NCI-H2029 (cell line): ENCODE results near the gene RPL10.

Experiments
- DNase-seq: peaks from one replicate; lab custom pipeline; 2025; lab: John Stamatoyannopoulos, UW

Gene RPL10

DNA sequence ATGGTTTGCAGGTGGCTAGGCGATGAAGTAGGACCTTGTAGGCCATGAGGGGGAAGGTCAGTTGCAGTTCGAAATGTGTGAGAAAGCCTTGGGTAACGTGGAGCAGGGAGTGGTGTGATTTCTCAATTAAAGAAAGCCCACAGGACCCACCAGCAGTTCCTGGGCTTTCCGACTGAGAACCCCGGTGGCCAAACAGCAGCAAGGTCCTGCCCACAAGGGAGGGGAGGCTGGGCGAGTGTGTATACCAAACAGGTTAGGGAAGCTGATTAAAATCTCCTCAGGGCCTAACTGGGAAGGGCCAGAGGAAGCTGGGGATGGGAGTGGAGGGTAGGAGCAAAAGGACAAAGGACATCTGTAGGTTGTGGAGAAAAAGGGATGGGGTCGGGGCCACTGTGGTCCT is 32.7 kb downstream of the RPL10 start:
- DNase-seq = no peak

- DNase-seq = no peak
Measured at GRCh38 chrX:154431341-154431740, 33.2 kb downstream of the RPL10 start.

GRCh38 chrX:154432210-154432609 is 34.0 kb downstream of the RPL10 start:
- no peak for DNase-seq

DNA sequence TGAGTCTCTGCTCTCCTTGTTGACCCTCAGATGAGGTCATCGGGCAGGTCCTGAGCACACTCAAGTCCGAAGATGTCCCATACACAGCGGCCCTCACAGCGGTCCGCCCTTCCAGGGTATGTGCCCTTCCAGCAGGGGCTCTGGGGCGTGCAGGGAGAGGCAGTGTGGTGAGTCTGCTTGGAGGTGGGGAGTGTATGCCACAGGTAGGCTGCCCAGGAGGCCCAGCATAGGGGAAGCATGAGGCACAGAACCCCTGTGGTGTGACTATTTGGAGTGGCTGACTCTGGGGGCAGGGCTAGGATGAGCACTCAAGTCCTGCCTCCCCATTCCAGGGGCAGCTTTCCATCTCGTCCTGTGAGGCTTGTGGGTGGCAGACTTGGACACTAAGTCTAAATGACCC is 35.4 kb downstream of the RPL10 start:
- no peak for DNase-seq

DNA sequence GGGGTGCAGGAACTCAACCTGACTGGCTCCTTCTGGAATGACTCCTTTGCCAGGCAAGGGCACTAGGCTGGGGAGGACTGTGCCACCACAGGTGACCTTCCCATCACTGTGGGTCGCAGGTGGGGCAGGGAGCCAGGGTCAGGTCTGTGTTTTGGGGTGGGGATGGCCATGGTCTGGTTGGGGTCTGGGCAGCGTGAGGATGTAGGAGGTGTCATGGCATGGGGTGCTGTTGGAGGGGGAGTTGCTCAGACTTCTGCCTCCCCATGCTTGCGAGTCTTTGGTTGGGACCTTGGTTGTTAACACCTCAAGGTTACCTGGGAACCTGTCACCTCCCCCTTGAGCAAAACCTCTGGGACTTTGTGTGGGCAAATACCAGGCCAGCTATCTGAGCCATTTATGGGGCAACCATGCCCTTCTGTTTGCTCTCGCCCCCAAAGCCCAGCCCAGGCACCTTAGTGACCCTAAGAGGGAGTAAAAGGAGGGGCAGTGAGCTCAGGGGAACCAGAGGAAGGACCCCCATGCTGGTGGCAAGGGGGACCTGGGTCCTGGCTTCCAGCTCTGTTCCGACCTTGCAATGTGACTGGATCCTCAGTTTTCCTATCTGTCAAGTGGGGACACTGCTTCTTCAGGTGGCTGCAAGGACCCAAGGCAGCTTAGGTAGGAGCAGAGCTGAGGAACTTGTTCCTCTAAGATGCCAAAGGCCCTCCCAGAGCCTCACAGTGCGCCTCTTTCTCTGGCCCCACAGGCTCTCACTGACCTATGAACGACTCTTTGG is 36.4 kb downstream of the RPL10 start:
- no peak for DNase-seq

DNA sequence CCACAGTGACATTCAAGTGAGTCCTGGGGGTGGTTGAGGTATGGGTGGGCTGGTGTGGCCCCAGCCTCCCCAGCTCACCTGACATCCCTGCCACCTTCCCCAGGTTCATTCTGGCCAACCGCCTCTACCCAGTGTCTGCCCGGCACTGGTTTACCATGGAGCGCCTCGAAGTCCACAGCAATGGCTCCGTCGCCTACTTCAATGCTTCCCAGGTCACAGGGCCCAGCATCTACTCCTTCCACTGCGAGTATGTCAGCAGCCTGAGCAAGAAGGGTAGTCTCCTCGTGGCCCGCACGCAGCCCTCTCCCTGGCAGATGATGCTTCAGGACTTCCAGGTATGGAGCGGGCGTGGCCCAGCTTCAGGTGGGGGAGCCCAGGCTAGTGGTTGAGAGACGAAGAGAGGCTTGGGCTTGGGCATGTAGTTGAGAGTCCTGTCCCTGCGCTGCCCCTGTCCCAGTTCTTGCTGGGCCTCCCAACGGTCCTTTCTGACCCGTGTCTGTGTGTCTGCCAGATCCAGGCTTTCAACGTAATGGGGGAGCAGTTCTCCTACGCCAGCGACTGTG is 37.1 kb downstream of the RPL10 start:
- no peak for DNase-seq

DNA sequence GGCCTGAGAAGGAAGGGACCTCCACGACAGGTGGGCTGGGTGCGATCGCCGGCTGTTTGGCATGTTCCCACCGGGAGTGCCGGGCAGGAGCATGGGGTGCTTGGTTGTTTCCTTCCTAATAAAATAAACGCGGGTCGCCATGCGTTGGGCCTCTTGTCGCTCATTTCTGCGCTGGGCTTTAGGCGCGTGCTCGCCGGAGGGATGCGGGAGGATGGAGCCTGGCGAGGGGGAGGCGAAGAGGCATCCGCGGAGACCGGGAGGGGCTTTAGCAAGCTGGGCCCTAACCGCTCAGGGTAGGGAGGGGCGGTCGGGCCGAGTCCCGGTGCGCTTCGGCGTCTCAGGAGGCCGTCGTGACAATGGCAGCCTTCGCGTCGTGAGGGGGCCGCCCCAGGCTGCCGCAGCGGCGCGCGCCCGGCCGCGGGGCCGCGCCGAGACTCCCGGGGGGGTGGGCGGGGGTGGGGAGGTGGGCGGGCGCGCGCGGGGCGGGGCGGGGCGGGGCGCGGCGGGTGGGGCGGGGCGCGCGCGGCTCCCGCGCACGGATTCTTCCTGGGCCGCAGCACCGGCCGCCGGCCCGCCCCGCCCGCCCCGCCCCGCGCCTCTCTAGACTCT is 38.3 kb downstream of the RPL10 start:
- no peak for DNase-seq

GRCh38 chrX:154436983-154437752 is 39.0 kb downstream of the RPL10 start, which contains the start of gene GDI1:
GDI1 (plus strand) TSS chrX:154437154; CDS start chrX:154437255, 101 bp downstream.
- DNase-seq = peak; percentile 43

DNA sequence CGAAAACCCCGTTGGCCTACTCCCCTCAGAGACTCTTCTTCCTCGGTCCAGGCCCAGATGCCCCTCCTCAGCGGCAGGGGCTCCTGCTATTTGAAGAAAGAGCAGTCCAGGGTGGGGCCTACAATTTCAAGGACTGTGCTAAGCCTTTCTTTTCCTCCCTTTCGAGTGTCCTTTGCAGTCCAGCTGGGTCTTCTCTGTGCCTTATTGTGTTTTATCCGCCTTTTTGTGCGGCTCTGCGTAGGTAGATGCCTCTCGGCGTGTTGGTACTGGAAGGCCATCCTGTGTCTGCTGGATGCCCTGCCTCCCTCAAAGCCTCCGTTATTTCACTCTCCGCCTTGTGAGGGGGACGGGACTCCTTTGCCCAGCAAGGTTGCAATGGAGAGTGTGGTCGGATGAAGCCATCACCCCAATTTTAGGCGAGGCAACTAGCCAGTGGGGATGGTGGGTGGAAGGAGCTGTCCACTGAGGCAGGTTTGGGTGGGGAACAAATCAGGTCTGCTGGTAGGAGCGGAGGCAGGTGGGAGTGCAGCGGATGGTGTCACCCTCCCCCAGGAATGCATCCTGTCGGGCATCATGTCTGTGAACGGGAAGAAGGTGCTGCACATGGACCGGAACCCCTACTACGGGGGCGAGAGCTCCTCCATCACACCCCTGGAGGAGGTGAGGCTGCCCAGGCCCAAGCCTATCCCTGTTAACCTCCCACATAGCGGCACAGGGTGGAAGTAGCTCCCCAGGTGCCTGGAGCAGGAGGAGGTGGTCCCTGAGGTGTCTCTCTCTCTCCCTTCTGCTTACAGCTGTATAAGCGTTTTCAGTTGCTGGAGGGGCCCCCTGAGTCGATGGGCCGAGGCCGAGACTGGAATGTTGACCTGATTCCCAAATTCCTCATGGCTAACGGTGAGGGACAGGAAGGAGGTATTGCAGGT is 40.1 kb downstream of the RPL10 start:
- DNase-seq = no peak

- DNase-seq = no peak
Measured at GRCh38 chrX:154439841-154440240, 41.7 kb downstream of the RPL10 start.

DNA sequence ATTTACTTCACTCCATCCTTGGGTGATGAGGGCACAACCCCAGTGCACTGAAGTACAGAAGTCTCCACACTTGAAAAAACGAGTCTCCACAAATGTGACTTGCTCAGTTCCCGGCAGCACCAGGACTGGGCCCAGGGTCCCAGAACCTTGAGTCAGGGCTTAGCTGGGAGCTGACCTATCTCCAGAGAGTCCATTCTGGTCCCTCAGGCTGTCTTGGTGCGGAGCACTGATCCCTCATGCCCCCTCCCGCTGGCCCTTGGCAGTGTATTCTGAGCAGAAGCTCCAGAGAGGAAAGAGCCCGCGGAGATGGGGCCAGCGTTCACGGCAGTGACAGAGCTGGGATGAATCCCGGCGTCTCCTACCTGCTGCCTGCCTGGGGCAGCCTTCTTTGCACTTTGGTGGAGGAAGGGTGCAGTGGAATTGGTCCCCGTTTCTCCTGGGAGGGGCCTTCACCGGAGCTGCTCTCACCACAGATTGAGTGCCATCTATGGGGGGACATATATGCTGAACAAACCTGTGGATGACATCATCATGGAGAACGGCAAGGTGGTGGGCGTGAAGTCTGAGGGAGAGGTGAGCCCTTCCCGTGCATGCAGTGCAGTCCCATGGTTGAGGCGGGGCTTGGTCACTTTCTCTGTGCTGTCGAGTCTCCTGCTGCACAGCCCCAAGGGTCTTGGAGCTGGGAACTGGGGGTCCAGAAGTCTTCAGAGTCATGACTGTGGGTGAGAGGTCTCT is 42.6 kb downstream of the RPL10 start:
- no peak for DNase-seq

DNA sequence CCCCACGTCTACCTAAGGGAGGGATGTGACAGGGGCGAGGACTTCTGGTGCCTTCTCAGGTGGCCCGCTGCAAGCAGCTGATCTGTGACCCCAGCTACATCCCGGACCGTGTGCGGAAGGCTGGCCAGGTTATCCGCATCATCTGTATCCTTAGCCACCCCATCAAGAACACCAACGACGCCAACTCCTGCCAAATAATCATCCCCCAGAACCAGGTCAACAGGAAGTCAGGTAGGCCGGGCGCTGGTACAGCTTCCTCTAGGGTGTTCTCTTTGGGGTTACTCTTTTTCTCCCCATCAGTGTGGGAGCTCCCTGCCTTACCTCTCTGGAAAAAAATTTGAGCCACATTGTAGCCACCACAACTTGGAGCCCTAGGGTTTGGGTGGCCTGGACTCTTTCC is 43.4 kb downstream of the RPL10 start:
- DNase-seq = no peak

GRCh38 chrX:154441984-154442707 is 44.0 kb downstream of the RPL10 start:
- no peak for DNase-seq

- DNase-seq = no peak
Measured at GRCh38 chrX:154443479-154443910, 45.3 kb downstream of the RPL10 start.

GRCh38 chrX:154443992-154444754 is 46.0 kb downstream of the RPL10 start, which contains the start of gene FAM50A:
FAM50A (plus strand) TSS chrX:154444141; CDS start chrX:154444236, 95 bp downstream.
- DNase-seq = peak; percentile 36

DNA sequence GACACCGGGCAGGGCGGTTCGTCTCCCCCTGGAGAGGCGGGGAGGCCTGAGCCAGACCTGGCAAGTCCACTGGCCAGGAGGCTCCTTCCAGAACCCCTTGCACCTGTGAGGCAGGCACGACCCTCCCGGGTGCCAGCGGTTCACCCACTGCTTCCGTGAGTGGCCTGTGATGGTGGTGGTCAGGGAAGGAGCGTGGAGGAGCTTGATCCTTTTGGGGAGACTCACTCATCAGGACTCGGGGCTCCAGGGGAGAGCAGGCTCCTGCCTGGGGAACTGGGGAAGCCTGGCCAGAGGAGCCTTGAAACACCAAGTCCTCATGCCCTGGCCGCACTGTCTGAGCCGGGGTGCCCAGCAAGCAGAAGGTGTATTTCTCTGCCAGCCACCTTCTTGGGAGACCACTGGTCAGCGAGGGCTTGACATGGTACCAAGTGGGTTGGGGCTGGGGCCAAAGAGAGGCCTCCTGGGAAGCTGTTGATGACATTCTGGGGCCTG is 46.6 kb downstream of the RPL10 start:
- DNase-seq = no peak

DNA sequence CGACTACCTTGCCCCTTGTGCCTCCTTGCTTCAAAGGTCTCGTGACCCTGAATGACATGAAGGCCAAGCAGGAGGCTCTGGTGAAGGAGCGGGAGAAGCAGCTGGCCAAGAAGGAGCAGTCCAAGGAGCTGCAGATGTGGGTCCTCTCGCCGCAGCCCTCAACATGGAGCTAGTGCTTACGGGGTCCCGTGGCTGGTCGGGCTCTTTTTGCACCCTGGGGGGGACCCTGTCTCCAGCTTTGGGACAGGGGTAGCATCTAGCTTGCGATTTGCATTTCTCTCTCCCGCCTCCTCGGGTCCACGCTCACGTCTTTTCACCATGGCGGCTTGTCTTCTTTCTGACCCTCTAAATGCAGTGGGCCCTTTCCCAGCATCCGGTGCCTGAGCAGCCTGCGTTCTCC is 47.6 kb downstream of the RPL10 start:
- no peak for DNase-seq

DNA sequence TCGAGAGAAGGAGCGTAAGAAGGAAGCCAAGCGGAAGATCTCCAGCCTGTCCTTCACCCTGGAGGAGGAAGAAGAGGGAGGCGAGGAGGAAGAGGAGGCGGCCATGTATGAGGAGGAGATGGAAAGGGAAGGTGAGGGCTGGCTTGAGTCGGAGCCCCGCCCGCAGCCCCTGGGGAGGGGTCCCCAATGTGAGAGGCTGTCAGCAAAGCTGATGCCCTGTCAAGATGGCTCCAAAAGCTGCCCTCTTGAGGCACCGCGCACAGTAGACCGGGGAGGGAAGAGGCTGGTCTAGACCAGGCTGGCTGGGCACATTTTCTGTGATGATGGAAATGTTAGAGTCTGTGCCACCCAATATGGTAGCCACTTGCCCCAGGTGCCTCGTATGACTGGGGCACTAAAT is 48.3 kb downstream of the RPL10 start:
- DNase-seq = no peak

DNA sequence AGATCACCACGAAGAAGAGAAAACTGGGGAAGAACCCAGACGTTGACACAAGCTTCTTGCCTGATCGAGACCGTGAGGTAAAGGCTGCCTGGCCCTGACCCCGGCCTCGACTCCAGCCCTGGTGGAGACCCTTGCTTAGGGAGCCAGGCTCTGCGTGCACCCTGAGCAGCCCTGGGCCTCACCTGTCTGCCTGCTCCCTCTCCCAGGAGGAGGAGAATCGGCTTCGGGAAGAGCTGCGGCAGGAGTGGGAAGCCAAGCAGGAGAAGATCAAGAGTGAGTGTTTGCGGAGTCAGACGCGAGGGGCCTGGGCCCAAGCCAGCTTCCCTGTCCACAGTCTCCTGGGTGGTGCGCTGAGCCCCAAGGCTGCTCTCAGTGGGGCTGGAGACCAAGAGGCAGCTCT is 50.3 kb downstream of the RPL10 start:
- DNase-seq = no peak
